ENCODE results near the gene CMTM8.

DNA sequence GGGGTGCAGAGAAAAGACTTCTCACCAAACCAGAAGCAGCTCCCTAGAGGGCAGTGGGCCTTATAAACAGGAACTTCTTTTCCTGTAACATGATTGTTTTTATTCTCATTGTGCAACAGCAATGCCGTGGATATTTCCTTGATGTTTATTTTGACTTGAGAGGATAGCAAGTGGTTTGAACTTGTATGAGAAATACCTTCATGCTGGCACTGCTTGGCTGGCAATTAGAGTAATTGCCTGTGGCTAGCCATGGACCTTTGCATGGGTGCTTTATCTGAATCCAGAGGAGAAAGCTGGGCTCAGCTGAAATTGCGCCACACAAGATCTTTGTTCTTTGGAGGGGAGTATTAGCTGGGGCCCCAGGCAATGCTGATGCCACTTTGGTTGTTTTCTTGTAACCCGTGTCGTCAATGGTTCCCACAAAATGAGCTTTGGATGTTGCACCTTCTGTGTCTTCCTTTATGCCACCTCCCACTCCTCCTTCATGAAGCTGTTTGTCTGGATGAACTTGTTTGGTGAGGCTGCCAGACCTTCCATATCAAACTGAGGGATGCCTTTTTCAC lies 37.9 kb downstream of the CMTM8 start:
- TF ChIP-seq SP1 (IDR thresholded peaks at IDR 0.05) (no peak), NFRKB (IDR thresholded peaks at IDR 0.05) (no peak), FOXM1 (IDR thresholded peaks at IDR 0.05; ENCODE audit: borderline replicate concordance) (no peak), BHLHE40 (IDR thresholded peaks at IDR 0.05; ENCODE audit: borderline replicate concordance) (no peak), ZNF384 (IDR thresholded peaks at IDR 0.05) (no peak), ELF4 (IDR thresholded peaks at IDR 0.05) (no peak)
